ENCODE data around the gene IFNGR1. TPM values are rescaled to one million over a fixed set of nuclear protein-coding genes. Genes with fewer than 3 reads are reported as not detected.

IFNGR1 gene
- total and polyA plus RNA-seq, 12 donors = 55.8 to 132 (median 78.7) TPM

- H3K9me3 ChIP-seq = no peaks in the 10 kb centered on the region
- WGBS, 2 donors = 84 to 91% methylated on average over 4 of the region's 4 CpGs
- TF ChIP-seq, protein P1, sequence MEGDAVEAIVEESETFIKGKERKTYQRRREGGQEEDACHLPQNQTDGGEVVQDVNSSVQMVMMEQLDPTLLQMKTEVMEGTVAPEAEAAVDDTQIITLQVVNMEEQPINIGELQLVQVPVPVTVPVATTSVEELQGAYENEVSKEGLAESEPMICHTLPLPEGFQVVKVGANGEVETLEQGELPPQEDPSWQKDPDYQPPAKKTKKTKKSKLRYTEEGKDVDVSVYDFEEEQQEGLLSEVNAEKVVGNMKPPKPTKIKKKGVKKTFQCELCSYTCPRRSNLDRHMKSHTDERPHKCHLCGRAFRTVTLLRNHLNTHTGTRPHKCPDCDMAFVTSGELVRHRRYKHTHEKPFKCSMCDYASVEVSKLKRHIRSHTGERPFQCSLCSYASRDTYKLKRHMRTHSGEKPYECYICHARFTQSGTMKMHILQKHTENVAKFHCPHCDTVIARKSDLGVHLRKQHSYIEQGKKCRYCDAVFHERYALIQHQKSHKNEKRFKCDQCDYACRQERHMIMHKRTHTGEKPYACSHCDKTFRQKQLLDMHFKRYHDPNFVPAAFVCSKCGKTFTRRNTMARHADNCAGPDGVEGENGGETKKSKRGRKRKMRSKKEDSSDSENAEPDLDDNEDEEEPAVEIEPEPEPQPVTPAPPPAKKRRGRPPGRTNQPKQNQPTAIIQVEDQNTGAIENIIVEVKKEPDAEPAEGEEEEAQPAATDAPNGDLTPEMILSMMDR (IDR thresholded peaks at IDR 0.05) = no peak
- no peaks in the 10 kb centered on the region for H3K27me3 ChIP-seq
- H3K4me3 ChIP-seq = no peak overlapping the region
- DNase-seq (no peak), ATAC-seq (no peak)
- H3K4me1 ChIP-seq = peaks cover 5 to 100% (median 56%) of the 10 kb centered on the region in 9 donors
- no peaks in the 10 kb centered on the region for H3K36me3 ChIP-seq
- intact Hi-C loops (cut with DNase I) = no loop called here
- peak overlapping the region in 2 of 10 donors; percentile 17 to 99 for H3K27ac ChIP-seq
These were observed 7.5 kb upstream of the IFNGR1 start for GRCh38 chr6:137226697-137227096.

DNA sequence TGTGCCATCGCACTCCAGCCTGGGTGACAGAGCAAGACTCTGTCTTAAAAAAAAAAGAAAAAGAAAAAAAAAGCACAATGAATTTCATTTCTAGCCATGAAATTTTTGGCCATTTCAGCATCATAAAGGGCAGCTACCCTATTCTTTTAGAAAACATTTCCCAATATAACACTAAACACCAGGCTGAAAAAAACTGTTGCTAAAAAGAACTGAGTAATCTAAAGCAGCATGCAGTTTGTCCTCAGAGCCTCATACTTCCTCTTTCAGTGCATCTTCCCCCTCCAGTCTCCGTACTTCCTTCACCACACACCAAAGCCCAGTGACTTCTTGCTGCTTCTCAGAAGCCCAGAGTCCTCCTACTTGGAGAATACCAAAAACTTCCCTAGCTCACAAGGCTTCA, 5.6 kb upstream of the IFNGR1 start:
- DNase-seq (no peak), ATAC-seq (peak in 6 of 8 donors; percentile 10 to 42 (median 26))
- H3K4me3 ChIP-seq = no peak overlapping the region
- TF ChIP-seq, protein P1 (IDR thresholded peaks at IDR 0.05) = no peak
- no peaks in the 10 kb centered on the region for H3K27me3 ChIP-seq
- H3K9me3 ChIP-seq = no peaks in the 10 kb centered on the region
- H3K4me1 ChIP-seq = peaks cover 8 to 100% (median 66%) of the 10 kb centered on the region in 9 donors
- H3K27ac ChIP-seq = peak overlapping the region in 8 of 10 donors; percentile 47 to 99 (median 72)
- 93 to 98% methylated on average over 2 of the region's 2 CpGs for WGBS, 2 donors
- intact Hi-C loops (cut with DNase I) = no loop called here
- H3K36me3 ChIP-seq = no peaks in the 10 kb centered on the region

GRCh38 chr6:137223370-137224131, 4.4 kb upstream of the IFNGR1 start:
- no peak overlapping the region for H3K4me3 ChIP-seq
- no peaks in the 10 kb centered on the region for H3K27me3 ChIP-seq
- H3K36me3 ChIP-seq = no peaks in the 10 kb centered on the region
- ATAC-seq (peak in 2 of 8 donors; percentile 5 to 31), DNase-seq (peak in 1 of 2 donors; percentile 58)
- TF ChIP-seq, protein P1 (IDR thresholded peaks at IDR 0.05) = no peak
- WGBS, 2 donors = 73 to 75% methylated on average over 6 of the region's 6 CpGs
- no peaks in the 10 kb centered on the region for H3K9me3 ChIP-seq
- H3K4me1 ChIP-seq = peaks cover 8 to 93% (median 63%) of the 10 kb centered on the region in 9 donors
- intact Hi-C loops (cut with DNase I) = no loop called here
- H3K27ac ChIP-seq = peak overlapping the region; percentile 33 to 99 (median 70)

GRCh38 chr6:137222381-137222780, 3.2 kb upstream of the IFNGR1 start:
- H3K27ac ChIP-seq = peak overlapping the region; percentile 61 to 99 (median 76)
- WGBS, 2 donors = 44 to 69% methylated on average over 3 of the region's 3 CpGs
- H3K27me3 ChIP-seq = no peaks in the 10 kb centered on the region
- H3K4me3 ChIP-seq = peak overlapping the region in 1 of 10 donors; percentile 5
- intact Hi-C loops (cut with DNase I) = no loop called here
- H3K9me3 ChIP-seq = no peaks in the 10 kb centered on the region
- ATAC-seq (peak in 3 of 8 donors; percentile 18 to 36 (median 22)), DNase-seq (peak in 1 of 2 donors; percentile 45)
- peaks cover 5 to 87% (median 51%) of the 10 kb centered on the region in 9 donors for H3K4me1 ChIP-seq
- H3K36me3 ChIP-seq = no peaks in the 10 kb centered on the region
- TF ChIP-seq, protein P1 (IDR thresholded peaks at IDR 0.05) = no peak
